ENCODE data around the gene CARS1.

CARS1 gene

GRCh38 chr11:2977113-2977512, 80.1 kb downstream of the CARS1 start:
- H3K36me3 ChIP-seq: peaks cover 15% of the 10 kb centered on the region
- no peaks in the 10 kb centered on the region for H3K9me3 ChIP-seq
- no peaks in the 10 kb centered on the region for H3K4me1 ChIP-seq
- TF ChIP-seq CTCF (IDR thresholded peaks at IDR 0.05; ENCODE audit: low read depth, low read length): no peak
- no peaks in the 10 kb centered on the region for H3K27me3 ChIP-seq
- H3K4me3 ChIP-seq (ENCODE audit: low read depth, low read length): no peak overlapping the region
- DNase-seq: no peak

GRCh38 chr11:2976294-2977063, 80.7 kb downstream of the CARS1 start:
- H3K27me3 ChIP-seq: no peaks in the 10 kb centered on the region
- no peaks in the 10 kb centered on the region for H3K4me1 ChIP-seq
- no peak overlapping the region for H3K4me3 ChIP-seq (ENCODE audit: low read depth, low read length)
- peaks cover 15% of the 10 kb centered on the region for H3K36me3 ChIP-seq
- no peak for TF ChIP-seq CTCF (IDR thresholded peaks at IDR 0.05; ENCODE audit: low read depth, low read length)
- DNase-seq: no peak
- H3K9me3 ChIP-seq: no peaks in the 10 kb centered on the region

DNA sequence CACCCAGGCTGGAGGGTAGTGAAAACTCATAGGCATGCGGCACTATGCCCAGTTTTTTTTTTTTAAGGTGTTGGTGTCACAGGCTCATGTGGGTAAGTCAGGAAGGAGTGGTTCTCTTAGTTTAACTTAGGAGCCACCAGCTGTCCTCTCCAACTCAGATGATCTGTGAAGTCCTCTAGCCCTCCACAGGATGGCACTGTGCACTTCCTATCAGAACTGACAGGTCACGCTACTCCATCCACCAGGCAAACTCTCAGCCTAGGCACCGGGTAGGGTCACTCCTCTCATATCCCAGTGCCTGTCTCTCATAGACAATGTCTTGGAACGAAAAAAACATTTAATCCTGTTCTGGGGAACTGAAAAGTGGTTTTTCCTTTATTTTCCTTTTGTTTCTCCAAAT, 81.6 kb downstream of the CARS1 start:
- H3K36me3 ChIP-seq: peaks cover 15% of the 10 kb centered on the region
- no peak overlapping the region for H3K4me3 ChIP-seq (ENCODE audit: low read depth, low read length)
- no peaks in the 10 kb centered on the region for H3K27me3 ChIP-seq
- no peaks in the 10 kb centered on the region for H3K9me3 ChIP-seq
- TF ChIP-seq CTCF (IDR thresholded peaks at IDR 0.05; ENCODE audit: low read depth, low read length): peak; percentile 46
- H3K4me1 ChIP-seq: no peaks in the 10 kb centered on the region
- DNase-seq: peak; percentile 28

DNA sequence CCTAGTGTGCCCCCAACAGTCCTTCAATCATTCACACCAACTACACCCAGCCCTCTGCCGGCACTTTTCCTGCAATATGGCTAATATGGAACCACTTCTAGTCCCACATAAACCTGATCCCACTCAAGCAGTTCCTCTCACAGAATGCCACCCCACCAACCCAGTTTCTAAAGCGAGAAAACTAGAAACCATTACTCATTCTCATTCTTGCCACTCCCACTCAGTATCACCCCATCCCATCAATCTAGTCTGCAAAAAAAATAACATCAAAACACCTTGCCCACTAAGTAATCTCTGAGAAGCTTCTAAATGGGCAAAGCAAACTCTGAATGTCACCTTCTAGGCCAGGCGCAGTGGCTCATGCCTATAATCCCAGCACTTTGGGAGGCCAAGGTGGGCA, 83.0 kb downstream of the CARS1 start:
- Histone ChIP-seq H3K9me3 (no peaks in the 10 kb centered on the region), H3K4me3 (ENCODE audit: low read depth, low read length) (no peak overlapping the region), H3K4me1 (no peaks in the 10 kb centered on the region), H3K27me3 (no peaks in the 10 kb centered on the region), H3K36me3 (peaks cover 25% of the 10 kb centered on the region)
- DNase-seq: no peak
- no peak for TF ChIP-seq CTCF (IDR thresholded peaks at IDR 0.05; ENCODE audit: low read depth, low read length)

- no peak for DNase-seq
- Histone ChIP-seq H3K36me3 (peaks cover 43% of the 10 kb centered on the region), H3K4me3 (ENCODE audit: low read depth, low read length) (no peak overlapping the region), H3K27me3 (no peaks in the 10 kb centered on the region), H3K4me1 (no peaks in the 10 kb centered on the region), H3K9me3 (no peaks in the 10 kb centered on the region)
- TF ChIP-seq CTCF (IDR thresholded peaks at IDR 0.05; ENCODE audit: low read depth, low read length): no peak
These were observed 88.8 kb downstream of the CARS1 start for GRCh38 chr11:2968341-2968900.

DNA sequence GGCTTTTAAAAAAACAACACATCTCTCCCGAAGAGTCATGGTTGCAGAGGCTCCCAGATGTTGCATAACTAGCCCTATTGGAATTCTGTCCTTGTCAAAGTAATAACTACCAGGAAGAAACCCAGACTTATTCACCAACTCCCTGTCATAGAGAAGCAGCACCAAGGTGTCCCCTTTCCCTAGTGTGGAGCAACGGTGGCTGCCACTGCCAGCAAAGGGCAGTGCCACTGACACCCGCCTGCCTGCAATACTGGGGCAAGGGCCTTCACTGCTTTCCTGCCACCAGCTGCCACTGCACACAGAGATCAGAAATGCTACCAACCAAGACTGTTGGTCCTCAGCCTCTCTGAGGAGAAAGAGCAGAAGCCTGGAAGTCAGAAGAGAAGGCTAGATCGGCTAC, 92.4 kb downstream of the CARS1 start:
- Histone ChIP-seq H3K9me3 (no peaks in the 10 kb centered on the region), H3K36me3 (peaks cover 42% of the 10 kb centered on the region), H3K4me1 (no peaks in the 10 kb centered on the region), H3K27me3 (no peaks in the 10 kb centered on the region), H3K4me3 (ENCODE audit: low read depth, low read length) (no peak overlapping the region)
- no peak for TF ChIP-seq CTCF (IDR thresholded peaks at IDR 0.05; ENCODE audit: low read depth, low read length)
- no peak for DNase-seq

All from BE2C (cell line).